ENCODE results near the gene TMEM8B.
A peak's percentile ranks its signal among the peaks of the same experiment; 100 is the strongest.

The TMEM8B gene

DNA sequence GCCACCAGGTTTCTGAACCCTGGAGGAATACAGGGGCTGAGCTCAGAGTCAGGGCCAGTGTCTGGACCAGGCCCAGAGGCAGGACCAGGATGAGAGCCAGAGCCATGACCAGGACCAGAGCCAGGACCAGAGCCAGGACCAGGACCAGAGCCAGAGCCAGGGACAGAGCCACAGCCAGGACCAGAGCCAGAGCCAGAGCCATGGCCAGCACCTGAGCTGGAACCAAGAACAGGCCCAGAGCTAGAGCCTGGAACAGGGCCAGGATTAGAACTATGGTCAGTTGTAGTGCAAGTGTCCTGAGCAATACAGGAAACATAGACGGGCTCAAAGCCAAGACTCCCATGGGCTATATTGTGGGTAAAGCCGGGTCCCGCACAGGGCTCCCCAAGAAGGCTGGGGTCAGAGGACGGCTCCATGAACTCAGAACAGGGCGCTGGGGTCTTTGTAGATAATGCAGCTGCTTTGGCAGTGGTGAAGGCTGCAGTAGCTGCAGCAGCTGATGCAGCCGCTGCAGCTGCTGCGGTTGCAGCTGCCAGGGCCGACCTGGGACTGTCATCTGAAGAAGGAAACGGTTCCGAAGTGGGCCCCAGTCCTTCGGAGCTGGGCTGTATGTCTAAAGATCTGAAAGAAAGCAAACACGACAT is 17.5 kb upstream of the TMEM8B start:
- DNase-seq: no peak

DNA sequence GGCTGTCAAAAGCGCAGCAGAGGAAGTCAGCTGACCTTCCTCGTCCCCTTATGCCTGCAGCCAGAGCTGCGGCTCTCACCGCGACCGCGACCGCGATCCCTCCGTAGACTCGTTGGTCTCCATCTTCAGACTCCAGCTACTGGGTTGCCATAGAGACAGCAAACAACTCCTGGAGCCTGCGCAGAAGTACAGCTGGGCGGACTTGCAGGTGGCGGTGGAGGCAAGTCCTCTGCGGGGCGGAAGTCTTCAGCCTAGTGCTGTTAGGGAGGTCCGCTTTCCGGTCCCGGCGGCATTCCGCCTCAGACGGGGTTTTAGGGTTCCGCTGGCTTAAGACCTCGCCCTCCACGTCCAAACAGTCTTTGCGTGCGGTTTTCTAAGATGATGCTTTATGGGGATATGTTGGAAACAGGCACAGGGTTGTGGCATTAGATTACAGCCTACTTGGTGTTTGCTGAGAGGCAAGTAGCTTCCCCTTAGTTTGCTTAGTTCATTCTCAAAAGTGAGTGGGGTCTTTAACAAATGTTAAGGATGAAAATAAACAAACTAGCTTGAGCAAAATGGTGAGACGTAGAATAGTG is 16.9 kb upstream of the TMEM8B start, which contains the start of gene SPAG8:
Gene SPAG8 (minus strand): TSS at position 238 of the 578 bp plus-strand sequence. CDS start 115 bp downstream, at position 123.
- DNase-seq: peak; percentile 87

DNA sequence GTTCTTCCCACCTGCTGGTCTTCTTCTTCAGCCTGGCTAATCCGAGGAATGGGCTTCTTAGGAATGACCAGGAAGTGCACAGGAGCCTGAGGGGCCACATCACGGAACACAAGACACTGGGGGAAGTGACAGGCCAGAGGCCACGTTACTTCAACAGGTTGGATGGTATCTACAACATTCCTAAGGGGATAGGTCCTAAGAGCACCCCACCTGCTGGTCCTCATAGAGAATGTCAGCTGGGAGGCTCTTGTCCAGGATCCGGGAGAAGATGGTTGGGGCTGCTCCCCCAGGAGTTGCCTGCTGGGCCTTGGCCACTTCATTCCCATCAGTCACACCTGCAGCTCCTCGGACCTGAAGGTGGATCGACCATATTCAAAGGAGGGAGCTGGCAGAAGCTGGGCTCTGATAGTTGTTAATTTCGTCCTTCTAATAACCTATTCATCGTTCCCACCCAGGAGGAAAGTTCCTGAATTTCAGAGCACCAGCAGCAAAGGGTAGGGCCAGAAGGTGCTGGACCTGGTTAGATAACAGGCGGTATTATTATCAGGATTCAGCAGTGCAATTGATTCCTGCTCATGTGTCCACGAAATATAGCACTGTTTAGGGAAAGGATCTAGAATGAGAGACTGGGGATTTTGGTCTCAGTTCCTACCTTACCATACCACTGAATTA is 15.5 kb upstream of the TMEM8B start:
- no peak for DNase-seq

DNA sequence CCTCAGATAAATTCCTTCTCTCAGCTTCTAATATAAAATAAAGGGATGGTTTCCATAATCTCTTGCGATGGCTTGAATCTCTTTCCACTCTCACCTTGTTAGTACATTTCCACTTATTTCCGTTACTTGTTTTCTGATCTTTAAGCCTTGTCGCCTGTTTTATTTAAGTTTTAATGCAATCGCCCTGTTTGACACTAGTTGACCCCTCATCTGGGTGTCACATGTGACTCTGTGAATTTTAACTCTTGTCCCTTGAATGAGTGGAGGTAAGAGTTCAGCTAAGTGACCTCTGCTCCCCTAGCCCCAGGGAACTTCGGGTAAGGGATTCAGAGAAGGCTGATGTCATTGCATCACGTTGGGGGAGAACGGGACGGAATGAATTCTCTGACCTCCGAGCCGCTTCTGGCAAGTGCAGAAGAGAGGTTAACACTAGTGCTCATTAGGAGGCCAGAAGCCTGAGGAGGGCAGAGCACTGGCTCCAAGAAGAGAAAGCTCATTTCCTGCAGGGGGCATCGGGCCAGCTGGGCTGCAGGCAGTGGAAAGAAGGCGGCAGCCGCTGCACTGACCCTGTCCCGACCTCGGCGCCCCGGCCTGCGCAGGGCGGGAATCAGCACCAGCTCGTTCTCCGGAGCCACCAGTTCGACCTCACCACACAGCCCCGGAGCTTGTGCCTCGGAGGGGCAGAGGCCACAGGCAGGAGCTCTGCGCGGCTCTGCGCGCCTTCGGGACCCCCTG is 14.8 kb upstream of the TMEM8B start:
- no peak for DNase-seq

DNA sequence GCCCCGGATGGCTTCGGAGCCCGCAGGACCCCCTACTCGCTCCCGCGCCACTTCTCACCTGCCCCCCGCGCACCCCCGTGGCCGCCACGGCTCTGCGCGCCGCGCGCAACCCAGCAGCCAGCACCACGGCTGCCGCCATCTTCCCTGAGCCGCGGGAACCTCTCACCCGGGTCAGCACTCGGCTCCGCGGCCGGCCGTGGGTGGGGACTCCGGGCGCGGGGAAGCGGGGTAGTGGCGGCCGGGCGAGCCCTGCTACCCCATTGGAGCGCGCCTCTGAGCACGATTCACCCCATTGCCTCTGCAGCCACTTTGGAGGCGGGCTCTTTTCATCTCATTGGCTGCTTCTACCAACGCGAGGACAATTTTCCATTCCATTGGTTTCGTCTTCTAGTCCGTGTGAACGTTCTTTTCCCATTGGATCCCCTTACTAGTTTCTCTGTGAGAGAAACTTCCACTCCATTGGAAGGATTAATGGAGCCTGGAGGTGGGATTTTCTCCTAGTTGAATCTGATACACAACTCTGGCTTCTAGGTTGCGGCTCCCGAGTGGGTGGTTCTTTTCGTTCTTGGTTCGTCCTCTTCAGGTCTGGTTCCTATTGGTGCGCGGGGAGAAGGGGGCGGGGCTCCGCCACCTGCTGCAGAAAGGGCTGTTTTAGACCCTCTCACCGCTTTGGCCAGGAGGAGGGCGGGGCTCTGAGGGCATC is 14.0 kb upstream of the TMEM8B start, which contains the start of gene HINT2:
Gene HINT2 (minus strand): TSS at position 202 of the 703 bp plus-strand sequence. CDS start 63 bp downstream, at position 139.
- DNase-seq: peak; percentile 96

DNA sequence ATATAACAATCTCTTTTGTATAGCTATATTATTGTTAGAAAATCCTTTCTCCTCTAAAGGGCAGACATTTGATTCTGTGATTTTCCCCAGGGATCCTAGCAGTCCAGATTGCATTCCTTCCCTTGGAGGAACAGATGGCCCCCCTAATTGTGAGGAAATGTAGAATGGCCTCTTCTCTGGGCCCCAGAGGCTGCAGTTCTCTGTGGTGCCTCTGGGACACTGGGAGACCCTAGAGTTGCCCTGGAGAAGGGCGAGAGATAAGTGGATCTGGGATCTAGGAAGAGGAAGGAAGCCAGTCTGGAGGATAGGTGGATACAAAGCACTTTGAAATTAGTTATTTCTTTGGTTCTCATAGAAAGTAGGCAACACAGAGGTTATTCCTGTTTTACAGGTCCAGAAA is 12.3 kb upstream of the TMEM8B start:
- no peak for DNase-seq

DNA sequence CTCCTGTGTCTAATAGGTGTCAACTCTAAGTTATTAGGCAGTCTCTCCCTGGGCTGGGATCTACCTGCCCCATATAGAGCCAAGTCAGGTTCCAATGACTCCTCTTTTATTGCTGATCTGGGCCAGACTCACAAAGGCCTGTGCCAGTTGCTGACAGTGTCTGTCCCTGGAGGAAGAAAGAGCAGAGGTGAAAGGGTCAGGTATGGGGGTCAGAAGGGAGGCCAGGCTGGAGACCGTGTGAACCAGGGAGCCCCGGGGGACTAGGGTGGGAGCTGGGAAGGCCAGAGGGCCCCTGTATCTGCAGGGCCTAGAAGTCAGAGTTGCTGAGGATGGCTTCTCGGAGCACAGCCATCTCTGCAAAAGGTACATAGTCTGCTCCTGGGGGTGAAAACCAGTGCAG is 10.7 kb upstream of the TMEM8B start:
- no peak for DNase-seq

DNA sequence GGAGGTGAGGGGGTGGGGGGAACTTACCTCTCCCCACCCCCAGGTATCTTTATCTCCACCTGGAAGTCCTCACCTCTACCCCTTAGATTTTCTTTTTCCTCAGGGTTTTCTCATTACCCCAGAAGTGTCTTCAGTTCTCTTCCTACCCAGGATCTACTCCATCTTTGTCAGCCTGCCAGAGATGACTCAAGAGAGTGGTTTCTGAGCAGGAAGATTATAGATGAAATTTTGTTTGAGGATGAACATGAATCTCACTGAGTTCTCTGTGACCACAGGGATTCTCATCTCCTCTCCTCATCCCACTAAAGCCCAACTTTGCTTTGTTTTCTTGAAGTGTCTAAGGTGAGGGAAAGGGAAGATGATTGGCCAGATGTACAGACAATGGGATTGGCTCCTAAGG is 9.0 kb upstream of the TMEM8B start:
- no peak for DNase-seq

DNA sequence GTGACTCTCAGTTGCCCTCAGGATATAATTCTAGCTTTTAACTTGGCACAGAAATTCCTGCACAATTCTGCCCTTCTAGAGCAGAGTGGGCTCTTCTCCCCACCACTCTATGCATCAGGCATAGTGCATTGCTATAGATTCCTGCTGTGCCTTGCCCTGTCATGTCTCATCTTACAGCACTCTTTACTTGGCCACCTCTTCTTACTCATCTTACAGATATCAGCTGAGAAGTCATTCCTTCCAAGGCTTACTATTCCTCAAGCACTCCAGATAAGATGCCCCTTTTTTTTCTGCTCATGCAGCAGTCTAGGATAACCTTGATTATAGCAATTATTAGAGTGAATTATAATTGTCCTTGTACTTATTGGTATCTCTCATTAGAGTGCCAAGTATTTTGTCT is 6.1 kb upstream of the TMEM8B start:
- no peak for DNase-seq

DNA sequence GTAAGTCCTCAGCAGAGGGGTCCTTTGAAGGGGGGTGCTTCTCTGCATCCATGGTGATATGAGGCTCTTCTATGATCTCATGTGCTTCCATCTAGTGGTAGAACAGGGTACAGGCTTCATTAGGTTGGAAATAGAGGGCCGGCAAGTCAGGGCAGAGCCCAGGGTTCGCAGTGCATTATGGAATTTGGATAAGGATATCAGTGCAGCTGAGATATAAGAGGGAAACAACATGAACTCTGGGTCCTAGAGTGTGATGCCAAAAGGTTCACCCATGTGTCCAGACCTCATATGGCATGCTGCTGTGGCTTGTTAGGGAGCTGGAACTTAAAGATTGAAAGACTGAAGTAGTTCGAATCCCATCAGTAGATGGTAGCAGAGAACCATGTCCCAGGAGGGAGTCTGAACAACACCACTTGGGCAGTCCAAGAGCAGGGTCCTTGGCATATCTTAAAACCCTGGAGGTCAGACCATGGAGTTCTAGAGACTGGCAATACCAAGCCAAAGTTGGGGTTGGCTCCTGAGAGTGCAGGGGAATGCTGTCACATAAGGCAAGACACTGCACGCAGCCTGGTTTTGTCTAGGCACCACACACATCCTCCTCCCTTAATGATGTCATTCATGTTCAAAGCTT is 2.8 kb upstream of the TMEM8B start:
- no peak for DNase-seq

DNA sequence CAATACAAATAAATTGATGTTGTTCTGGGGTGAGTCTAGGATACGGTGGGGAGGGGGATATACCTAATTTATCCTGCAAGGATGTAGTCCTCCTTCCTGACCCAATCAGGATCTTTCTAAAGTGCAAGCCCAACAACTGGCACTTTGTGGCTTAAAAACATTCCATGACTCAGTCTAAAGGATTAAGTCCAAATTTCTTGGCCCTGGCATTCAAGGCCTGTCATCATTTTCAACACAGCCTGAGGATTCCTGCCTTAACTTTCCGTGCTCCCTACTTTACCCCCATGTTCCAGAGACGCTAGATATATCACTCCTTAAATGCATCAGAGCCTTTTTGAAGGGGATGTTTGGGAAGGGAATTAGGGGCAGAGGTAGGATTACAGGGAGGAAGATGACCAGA is 1.5 kb upstream of the TMEM8B start:
- no peak for DNase-seq

DNA sequence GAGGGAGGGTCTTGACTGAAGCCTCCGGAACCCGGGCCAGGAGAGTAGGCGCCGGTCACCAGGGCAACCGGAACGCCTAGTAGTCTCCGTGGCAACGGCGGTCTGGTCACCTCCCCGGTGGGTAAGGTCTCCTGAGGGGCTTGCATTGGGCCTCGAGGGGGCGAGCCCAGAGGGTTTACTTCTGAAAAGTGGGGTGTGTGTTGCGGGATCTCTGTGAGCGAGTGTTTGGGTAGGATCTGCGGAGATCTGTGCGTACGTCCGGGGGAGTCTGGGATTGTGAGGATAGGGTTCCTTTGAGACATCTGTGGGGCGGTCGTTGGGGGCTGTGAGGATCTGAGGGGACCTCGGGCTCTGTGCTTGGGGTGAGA is 328 bp upstream of the TMEM8B start, which contains the start of gene FAM221B:
Gene FAM221B (minus strand): TSS at position 17 of the 368 bp plus-strand sequence. CDS start 2,571 bp downstream, outside the sequence.
- no peak for DNase-seq

DNA sequence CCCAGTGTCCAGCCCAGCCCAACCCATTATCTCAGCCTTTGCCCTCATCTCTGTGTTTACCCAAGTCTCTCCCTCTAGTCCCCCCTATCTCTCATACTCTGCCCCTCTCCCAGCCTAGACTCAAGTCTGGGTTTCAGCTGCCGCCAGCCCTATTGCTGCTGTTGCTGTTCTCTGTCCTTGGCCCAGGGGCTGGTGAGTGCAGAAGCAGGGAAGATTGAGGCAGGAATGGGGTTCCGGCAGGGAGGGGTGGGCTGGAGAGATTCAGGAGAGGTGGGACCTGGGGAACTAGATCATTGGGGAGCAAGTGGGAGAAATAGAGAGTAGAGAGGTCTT is 702 bp downstream of the TMEM8B start:
- no peak for DNase-seq

DNA sequence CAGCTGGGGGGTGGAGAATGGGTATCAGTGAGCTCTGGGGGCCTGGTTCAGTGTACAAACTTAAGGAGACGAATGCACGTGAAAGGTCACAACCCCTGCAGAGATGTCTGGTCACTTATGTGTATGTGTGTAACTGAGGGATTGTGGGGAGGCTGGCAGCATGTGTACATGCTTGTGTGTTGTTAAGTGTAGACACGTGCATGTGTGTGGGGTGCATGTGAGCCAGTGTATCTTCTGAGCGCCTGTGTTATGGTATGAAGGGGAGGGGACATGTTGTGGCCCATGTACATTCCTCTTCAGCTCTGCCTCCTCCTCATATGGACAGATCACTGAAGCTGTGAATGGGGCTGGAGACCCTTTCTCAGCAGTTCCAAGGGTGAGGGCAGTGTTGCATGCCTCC is 2.0 kb downstream of the TMEM8B start:
- DNase-seq: no peak

DNA sequence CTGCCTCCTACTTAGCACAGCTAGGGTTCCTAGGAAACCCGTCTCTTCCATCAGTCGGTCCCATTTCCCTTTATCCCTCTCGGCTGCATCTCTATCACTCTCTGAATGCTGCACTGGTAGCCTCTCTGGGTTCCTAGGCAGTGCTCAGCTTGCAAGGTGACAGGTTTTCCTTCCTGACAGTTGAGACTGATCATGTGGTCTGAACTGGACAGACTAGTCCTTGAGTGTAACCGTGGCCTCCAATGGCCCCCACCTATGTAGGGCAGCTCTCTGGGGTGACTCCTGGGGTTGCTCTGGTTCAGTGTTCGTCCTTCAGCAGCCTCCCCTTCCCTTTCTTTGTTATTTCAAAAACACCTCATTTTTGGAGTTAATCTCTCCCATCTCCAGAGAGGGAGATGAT is 3.8 kb downstream of the TMEM8B start:
- DNase-seq: no peak

DNA sequence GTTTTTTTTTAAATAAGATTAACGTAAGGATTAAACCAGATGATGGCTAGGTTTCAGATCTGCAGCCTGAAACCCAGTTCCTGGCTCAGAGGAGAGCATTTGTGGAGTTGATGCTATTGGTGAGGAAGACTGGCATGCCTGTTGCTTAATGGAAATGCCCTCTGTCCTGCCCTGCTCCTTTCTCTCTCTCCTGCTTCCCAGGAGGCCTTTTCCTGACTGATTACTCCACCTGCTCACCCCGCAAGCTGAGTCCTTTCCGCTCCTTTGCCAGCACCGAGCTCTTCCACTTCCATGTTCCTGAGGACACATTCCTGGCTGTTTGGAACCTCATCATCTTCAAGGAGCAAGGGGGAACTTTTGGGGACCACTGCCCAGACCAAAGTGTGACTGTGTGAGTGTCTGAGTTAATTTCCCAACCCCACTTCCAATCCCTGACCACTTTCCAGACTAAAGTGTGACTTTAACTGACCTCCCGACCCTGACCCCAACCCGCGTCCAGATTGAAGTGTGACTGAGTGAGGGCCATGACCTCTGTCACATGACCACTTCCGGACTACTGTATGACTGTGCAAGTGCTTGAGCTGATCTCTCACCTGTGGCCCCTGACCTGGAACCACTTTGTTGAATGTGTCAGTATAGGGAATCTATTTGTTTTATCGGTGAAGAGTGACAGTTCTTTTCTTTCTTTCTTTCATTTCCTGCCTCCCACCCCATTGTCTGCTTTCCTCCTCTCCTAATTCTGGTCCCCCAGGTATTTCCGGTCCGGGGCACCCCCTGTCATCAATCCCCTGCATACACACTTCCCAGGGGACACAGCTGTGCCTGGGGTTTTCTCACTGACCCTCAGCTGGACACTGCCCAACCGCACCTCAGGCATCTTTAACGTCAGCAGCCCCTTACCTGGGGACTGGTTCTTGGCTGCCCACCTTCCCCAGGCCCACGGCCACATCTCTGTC is 5.5 kb downstream of the TMEM8B start:
- DNase-seq: no peak

DNA sequence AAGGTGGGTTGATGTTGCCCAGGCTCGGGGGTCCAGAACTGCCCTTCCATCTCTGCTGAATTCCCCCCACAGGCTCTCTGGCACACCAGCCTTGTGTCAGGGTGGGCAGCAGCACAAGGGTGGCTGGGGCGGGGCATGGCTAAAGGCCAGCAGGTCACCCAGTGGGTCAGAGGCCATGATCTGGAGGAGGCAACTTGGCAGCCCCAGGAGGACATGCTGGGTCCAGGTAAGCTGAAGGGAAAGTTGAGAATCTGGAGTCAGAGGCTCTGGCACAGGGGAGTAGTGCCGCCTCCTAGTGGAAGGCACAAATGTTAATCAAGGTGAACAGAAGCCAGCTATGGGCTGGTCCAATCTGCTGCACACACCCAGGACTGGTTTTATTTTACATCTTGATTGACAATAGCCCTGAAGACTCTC is 6.2 kb downstream of the TMEM8B start:
- DNase-seq: no peak

DNA sequence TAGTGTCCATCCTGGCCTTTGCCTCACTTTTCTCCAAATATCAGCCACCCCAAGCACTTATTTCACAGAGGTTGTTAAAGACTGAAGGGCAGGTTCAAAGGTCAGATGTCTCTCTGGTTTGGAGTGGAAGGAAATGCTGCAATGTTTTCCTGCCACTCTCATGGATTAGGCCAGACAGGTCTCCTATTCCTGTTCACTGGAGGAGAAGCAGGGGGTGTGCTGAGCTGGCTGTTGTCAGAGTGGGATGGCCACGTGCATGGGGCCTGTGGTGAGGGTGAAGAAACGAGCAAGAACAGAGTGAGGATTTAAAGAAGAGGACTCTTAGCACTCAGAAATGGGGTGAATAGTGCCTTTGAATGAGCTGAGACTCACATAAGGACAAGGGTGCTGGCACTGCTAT is 6.7 kb downstream of the TMEM8B start:
- no peak for DNase-seq

DNA sequence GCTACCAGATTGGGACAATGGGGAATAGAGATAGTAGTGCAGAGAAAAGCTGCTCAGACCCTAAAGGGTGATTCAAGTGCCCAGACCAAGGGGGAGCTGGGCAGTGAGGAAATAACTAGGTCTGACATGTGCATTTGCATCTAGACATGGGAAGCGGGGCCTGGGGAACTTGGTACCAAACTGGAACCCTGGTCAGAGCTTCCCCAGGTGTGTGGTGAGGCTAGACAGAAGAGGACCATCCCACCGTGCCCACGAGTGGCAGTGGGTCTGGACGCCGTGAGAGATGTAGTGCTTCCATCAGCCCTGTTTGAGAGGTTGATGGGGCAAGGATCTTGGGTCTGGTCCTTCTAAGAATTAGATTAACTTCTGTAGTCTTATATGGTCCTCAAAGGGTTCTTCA is 7.6 kb downstream of the TMEM8B start:
- no peak for DNase-seq

DNA sequence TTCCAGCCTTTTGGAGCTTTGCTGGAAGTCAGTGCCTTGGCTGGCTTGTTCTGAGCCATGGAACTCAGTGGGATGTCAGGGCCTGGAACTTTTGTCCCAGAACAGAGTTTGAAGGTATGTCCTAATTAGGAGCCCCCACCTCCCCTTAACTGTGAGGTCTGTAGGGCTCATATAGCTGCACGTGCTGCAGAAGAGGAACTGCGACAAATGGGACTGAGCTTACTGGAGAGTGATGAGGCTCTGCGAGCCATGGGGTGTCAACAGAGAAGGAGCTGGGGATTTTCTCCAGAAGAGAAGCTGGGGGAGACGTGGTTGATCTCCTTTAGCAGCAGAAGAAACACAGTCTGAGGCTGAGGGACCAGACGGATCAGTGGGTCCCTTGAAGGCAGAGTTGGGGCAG is 10.9 kb downstream of the TMEM8B start:
- no peak for DNase-seq
